Upper lobe of left lung (tissue), 4 donors: ENCODE data around the gene UBE2K.

Experiments
- POLR2A ChIP-seq, 4 donors: fragments of 450-650 bp; IDR thresholded peaks; one replicate each; pipeline ENCODE4 v1.5.1; 2016 to 2017; ENCODE audit warnings: antibody characterized with exemption in 4 of 4, mild to moderate bottlenecking in 2 of 4
- POLR2AphosphoS5 ChIP-seq, 2 donors: sonication (generic); formaldehyde crosslinking; IDR thresholded peaks; one replicate each; pipeline ENCODE4 v1.5.1; 2017; ENCODE audit warnings: antibody characterized with exemption in 2 of 2
- TF ChIP-seq, protein P1 (sequence below), 6 experiments: fragments of 450-650 bp in 4 of 6; fragments of 200-600 bp in 2 of 6; sonication (generic) in 2 of 6; IDR thresholded peaks; one replicate each; pipeline ENCODE4 v1.5.1; 2016 to 2019; ENCODE audit warnings: antibody characterized with exemption in 6 of 6

- TF ChIP-seq, protein P1, sequence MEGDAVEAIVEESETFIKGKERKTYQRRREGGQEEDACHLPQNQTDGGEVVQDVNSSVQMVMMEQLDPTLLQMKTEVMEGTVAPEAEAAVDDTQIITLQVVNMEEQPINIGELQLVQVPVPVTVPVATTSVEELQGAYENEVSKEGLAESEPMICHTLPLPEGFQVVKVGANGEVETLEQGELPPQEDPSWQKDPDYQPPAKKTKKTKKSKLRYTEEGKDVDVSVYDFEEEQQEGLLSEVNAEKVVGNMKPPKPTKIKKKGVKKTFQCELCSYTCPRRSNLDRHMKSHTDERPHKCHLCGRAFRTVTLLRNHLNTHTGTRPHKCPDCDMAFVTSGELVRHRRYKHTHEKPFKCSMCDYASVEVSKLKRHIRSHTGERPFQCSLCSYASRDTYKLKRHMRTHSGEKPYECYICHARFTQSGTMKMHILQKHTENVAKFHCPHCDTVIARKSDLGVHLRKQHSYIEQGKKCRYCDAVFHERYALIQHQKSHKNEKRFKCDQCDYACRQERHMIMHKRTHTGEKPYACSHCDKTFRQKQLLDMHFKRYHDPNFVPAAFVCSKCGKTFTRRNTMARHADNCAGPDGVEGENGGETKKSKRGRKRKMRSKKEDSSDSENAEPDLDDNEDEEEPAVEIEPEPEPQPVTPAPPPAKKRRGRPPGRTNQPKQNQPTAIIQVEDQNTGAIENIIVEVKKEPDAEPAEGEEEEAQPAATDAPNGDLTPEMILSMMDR (IDR thresholded peaks at IDR 0.05): no peak
- TF ChIP-seq POLR2A (IDR thresholded peaks at IDR 0.05): no peak
- no peak for TF ChIP-seq POLR2AphosphoS5 (IDR thresholded peaks at IDR 0.05)
These were observed 43.5 kb downstream of the UBE2K start for GRCh38 chr4:39741401-39741800.
